GM12892 (cell line): ENCODE data around the gene TMC7.

Experiments used
- POLR2A ChIP-seq: IDR thresholded peaks from 2 replicates; pipeline ENCODE4 v1.6.1; 2011; ENCODE audit warnings: low read depth, low read length, control low read depth
- POLR2AphosphoS5 ChIP-seq: IDR thresholded peaks from 2 replicates; pipeline ENCODE4 v1.6.1; 2011; ENCODE audit warnings: low read depth, low read length, control low read depth

- no peak for TF ChIP-seq POLR2A
- no peak for TF ChIP-seq POLR2AphosphoS5
Observed at GRCh38 chr16:19073344-19073743, 89.6 kb downstream of the TMC7 start.
